Midbrain (tissue), 1 donor: Measurements from ENCODE around the gene UBR1.
"Not testable (repeated sequence)": the region's sequence is repeated elsewhere in the genome, so short reads cannot be mapped to it uniquely, and the experiment has no call there.

ENCODE experiments used
- DNase-seq: peaks from one replicate; lab custom pipeline; 2025; lab: John Stamatoyannopoulos, UW

Gene UBR1

DNA sequence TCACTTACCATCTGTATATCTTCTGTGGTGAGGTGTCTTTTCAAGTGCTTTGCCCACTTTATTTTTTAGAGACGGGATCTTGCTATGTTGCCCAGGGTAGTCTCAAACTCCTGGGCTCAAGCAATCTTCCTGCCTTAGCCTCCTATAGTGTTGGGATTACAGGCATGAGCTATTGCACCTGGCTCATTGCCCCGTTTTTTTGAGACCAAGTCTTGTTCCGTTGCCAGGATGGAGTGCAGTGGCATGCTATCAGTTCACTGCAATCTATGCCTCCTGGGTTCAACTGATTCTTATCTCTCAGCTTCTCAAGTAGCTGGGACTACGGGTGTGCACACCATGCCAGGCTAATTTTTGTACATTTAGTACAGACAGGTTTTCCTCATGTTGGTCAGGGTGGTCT is 132.7 kb downstream of the UBR1 start:
- no peak for DNase-seq

DNA sequence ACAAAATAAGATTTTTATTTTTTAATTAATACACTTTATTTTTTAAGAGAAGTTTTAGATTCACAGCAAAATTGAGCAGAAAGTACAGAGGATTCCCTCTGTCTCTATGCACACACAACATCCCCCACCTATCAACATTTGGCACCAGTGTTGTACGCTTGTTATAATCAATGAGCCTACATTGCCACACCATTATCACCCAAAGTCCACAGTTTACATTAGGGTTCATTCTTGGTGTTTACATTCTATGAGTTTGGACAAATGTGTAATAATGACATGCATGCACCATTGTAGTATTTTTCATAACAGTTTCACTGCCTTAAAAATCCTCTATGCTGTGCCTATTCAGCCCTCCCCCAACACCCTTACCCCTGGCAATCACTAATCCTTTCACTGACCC is 134.0 kb downstream of the UBR1 start:
- DNase-seq, result no peak

DNA sequence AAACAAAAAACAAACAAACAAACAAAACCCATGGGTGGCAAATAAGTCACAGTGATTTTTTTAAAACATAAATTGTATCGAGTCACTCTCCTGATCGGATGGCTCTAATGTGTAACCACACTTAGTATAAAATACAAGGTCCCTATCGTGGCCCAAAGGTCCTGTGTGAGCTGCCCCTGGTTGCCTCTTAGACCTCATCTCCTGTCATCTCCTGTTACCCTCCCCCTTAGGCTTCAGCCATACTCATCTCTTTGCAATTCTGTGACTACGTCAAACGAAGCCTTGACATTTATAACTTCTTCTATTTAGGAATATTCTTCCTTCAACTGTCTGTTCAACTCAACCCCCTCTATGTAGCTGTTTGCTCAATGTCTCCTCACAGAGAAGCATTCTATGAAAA is 141.4 kb downstream of the UBR1 start:
- DNase-seq, result no peak

DNA sequence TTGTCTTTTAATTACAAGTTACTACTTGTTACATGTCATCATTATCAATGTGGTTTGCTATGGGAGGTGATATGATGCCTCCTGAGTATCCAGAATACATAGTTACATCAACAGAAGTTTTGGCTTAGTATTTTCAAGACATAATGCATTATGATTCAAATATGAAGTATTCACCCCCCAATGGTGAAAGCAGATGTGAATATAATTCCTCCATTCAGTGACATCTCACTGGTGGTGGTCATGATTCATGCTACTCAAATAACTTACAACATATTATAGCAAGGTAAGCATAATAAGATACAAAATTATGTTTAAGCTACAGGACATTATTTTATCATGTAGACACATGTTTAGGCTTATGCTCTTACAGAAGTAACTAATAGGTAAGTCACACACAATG is 150.3 kb downstream of the UBR1 start:
- no peak for DNase-seq

DNA sequence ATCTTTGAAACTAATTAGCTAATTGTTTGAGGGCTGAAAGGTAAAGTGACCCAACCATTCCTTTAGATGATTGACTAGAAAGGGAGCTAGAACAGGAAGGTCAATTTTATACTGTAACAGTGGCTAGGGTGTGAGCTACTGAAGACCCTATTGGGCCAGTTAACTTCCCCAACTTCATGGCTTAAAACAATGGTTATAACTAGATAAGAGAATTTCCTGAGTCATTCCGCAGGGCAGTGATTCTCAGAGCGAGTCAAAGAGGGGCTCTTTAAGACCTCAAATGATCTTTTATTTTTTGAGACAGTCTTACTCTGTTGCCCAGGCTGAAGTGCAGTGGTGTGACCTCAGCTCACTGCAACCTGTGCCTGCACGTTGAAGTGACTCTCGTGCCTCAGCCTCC is 151.5 kb downstream of the UBR1 start:
- no peak for DNase-seq

DNA sequence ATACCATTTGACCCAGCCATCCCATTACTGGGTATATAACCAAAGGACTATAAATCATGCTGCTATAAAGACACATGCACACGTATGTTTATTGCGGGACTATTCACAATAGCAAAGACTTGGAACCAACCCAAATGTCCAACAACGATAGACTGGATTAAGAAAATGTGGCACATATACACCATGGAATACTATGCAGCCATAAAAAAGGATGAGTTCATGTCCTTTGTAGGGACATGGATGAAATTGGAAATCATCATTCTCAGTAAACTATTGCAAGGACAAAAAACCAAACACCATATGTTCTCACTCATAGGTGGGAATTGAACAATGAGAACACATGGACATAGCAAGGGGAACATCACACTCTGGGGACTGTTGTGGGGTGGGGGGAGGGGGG is 156.9 kb downstream of the UBR1 start:
- DNase-seq, result not testable (repeated sequence)

DNA sequence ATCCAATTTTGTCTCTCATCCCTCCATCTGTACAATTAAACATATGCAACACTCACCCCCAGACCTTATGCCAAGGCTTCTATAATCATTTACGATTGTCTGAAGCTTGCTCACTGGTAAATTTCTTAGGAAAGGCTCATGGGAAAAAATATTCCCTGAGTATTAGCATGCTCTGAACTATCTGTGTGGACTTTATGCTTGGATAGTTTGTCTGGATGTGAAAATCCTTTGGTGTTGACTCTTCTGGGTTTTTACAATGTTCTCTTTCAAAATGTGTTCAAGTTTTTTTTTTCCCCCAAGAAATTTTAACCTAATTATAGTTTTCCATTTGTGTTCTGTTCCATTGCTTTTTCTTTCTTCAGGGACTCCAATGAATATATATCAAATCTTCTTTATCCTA is 165.3 kb downstream of the UBR1 start:
- DNase-seq, result no peak

DNA sequence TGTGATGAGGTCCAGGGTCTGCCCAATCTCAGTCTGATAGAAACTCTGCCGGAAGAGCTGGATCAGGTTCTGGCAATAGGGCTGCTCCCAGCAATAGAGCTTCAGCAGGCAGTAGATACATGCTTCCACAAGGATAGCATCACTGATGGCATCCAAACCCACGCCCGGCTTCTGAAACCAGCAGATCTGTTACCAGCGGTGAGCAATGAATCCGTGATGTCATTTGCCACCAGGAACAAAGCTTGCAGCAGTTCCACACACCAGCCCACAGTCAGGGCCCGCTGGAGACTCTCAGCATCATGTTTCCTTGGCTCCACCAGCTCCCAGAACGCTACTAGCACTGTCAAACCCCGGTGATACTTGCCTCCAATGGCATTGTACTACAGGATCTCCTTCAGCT is 166.0 kb downstream of the UBR1 start:
- no peak for DNase-seq

DNA sequence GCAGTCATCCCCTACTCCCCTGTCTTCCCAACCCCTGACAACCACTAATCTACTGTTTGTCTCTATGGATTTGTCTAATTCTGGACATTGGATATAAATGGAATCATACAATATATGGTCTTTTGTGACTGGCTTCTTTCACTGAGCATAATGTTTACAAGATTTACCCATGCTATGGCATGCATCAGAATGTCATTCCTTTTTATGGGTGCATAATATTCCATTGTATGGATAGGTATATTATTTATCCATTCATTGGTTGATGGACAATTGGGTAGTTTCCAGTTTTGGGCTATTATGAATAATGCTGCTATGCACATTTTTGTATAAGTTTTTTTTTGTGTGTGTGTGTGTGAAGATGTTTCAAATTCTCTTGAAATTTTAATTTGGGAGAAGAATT is 168.7 kb downstream of the UBR1 start:
- DNase-seq, result no peak

DNA sequence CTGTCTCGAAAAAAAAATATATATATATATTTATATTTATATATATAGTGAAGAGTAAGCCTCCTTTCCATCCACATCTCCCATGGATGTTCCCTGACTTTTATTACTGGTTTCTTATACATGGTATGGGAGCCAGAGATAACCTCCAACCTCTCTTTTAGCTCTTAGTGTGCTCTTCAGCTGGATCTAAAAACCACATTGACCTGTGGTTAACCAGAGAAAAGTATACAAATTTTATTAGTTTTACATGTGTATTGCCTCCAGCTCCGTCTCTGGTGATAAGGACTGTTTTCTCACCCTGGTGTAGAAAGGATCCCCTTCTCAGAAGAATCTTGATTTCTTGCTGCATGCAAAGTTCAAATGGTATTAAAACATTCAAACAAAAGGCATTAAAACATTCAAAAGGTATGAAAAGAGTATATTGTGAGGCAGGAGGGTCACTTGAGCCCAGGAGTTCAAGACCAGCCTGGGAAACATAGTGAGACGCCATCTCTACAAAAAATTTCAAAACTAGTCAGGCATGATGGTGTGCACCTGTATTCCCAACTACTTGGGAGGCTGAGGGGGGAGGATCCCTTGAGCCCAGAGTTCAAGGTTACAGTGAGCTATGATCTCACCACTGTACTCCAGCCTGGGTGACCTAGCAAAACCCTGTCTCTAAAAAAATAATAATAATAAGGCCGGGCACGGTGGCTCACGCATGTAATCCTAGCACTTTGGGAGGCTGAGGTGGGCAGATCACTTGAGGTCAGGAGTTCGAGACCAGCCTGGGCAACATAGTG is 171.8 kb downstream of the UBR1 start:
- DNase-seq, result no peak

DNA sequence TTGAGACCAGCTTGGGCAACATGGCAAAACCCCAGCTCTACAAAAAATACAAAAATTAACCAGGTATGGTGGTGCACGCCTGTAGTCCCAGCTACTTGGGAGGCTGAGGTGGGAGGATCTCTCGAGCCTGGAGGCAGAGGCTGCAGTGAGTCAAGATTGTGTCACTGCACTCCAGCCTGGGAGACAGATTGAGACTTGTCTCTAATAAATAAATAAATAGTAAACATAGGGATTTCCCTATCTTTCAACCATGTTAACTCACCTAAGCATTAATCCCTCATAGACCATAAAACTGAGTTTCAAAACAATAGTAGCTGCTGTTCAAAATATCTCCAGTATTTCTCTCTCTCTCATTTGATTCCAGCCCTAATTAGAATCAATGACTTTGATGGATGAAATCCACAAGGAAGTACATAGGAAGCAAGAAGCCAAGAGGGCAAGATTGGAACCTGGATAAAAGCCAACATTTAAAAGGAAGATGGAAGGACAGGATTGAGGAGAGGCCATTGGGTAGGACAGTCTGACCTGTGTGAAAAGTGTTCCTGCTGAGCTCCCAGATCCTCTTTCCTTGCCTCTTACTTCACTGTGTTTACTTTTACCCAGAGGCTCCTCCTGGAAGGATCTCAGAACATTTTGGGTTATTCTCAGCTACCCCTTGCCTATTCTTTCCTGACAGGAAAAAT is 172.9 kb downstream of the UBR1 start:
- DNase-seq, result no peak

DNA sequence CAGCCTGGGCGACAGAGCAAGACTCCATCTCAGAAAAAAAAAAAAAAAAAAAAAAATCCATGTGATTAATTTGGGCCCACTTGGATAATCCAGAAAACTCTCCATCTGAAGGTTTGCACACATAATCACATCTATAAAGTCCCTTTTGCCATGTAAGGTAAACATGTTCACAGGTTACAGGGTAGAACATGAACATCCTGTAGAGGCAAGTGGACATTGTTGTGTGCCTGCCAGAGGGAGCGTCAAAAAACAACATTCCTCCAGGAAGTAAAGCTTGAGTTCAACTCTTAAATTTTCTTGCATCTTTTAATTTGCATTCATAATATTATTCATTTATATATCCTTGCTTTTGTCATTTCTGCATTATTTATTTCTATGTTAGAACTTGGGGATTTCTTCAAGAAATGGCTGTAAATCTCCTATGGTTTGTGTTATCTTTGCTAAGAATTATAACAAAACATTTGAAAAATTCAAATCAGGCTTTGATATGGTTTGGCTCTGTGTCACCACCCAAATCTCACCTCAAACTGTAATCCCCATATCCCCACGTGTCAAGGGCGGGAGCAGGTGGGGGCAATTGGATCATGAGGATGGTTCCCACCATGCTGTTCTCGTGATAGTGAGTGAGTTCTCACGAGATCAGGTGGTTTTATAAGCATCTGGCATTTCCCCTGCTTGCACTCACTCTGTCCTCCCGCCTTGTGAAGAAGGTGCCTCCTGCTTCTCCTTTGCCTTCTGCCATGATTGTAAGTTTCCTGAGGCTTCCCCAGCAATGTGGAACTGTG is 173.9 kb downstream of the UBR1 start:
- DNase-seq, result no peak

DNA sequence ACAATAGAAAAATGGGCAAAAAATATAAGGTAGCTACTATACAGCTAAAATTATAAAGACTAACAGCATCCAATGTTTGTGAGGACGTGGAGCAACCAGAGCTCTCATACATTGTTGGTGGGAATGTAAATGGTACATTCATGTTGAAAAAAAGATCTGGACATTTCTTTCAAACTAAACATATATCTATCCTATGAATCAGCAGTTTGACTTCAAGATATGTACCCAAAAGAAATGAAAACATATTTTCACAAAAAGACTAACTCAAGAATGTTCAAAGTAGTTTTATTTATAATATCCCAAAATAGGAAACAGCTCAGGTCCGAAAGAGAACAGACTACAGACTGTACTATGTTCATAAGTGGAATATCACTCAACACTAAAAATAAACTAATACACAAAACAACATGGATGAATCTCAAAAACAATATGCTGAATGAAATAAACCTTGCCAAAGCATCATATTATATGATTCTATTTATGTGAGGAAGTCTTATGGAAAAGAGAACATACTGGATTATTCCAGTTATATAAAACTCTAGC is 176.5 kb downstream of the UBR1 start:
- DNase-seq, result no peak

DNA sequence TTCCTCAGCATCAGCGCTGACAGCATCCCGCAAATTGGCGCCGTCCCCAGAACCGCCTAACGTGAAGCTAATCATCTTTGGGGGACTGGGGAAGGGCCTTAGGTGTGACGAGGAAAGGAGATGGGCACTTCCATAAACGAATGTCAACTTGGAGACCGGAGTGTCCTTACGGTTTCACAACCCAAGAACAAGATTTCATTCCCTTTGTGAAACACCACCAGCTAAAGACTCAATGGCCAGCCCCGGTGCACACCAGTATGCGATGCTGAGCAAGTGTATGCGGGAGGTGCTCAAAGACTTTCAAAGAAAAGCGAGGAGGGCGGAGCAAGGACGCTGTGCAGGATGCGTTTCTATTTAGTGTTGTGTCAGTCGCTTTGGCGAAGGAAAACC is 184.5 kb downstream of the UBR1 start:
- DNase-seq, result peak; percentile 54

DNA sequence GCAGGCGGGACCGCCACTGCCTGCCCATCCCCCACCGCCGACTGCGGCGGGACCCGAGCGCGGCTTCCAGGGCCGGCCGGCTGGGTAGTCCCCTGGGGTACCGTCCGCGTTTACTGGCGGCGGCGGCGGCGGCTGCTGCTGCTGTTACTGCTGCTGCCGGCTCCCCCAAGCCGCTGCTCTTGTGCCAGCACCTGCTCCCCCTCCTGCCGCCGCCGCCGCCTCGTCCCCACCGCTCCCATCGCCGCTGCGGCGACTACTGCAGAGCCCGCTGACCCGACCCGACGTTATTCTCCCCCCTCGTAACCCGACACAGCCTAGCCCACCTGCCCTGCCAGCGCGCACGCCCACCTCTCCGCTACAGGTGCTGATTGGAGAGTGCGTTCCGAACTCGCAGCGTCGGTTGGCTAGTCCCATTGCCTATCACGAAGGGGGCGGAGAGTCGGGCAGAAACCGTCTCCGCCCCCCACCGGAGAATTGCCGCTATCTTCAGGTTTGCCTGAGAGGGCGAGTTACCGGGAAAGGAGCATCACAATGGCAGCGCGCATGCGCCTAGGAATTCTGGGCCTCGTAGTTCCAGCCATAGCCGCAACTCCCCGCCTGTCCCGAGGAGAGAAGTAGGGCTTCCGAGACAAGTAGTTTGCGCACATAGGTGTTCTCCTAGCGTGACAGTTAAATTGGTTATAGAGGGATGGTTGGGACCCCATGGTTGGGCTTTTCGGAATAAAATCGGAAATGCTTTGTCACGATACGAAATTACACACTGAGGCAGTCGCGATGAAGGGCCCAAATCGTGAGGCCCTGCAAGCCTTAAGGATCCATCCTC is 185.1 kb downstream of the UBR1 start, which contains the start of gene TTBK2:
Gene TTBK2 (minus strand): TSS at position 260 of the 823 bp plus-strand sequence. CDS start 42,161 bp downstream, outside the sequence.
- DNase-seq, result peak; percentile 99

DNA sequence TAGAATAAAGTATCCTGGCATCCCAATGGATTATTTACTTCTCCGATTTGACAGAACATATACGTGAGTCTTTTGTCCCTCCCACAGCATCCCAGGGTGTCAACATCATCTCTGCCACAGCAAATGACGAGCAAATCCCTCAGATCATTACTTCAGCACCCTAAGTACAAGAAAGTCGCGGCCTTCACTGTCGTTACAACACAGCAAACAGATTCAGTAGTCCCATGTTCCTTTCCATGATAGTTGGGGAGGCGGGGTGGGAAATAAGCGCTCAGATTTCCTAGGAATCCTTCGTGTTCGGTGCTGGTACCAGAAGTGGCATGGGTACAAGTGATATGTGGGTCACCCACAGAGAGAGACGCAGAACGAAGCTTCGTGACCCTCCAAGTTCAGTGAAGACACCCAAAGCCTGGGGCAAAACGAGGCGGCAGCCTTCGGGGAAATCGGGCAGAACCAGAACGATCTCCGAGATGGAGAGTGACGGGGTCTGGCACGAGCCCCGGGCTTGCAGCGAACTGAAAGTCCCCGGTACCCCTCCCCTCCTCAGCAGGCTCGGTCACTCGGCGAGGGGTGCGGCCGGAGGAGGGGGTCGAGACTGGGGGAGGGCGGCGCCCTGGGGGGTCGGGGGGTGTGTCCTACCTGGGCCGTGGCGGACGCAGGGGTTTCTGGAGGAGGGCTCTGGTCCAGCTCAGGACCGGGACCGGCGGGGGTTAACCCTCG is 185.9 kb downstream of the UBR1 start:
- DNase-seq, result peak; percentile 62

DNA sequence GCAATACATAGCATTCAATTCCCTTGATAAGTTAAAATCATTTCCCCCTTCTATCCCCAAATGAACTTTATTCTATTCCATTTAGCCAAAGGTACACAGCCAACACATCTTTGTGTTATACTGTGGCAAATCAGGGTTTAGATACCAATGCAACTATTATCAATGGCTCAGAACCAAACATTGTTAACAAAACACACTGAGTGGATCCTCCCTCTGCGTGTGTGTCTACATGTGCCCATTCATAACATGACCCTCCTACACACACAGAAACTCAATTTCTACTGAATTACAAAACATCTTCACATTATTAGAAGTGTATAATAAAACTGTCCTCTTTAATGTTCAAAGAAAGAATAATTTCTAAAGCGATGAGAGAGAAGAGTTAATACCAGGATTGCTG is 186.5 kb downstream of the UBR1 start:
- DNase-seq, result no peak

DNA sequence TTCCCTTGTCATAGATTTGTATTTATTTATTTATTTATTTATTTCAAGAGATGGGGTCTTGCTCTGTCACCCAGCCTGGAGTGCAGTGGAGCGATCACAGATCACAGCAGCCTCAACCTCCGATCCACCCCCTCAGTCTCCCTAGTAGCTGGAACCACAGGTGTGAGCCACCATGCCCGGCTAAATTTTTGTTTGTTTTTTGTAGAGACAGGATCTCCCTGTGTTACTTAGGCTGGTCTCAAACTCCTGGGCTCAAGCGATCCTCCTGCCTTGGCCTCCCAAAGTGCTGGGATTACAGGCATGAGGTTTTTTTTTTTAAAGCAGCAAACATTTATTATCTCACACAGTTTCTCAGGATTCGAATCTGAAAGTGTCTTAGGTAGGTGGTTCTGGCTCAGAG is 187.8 kb downstream of the UBR1 start:
- no peak for DNase-seq

DNA sequence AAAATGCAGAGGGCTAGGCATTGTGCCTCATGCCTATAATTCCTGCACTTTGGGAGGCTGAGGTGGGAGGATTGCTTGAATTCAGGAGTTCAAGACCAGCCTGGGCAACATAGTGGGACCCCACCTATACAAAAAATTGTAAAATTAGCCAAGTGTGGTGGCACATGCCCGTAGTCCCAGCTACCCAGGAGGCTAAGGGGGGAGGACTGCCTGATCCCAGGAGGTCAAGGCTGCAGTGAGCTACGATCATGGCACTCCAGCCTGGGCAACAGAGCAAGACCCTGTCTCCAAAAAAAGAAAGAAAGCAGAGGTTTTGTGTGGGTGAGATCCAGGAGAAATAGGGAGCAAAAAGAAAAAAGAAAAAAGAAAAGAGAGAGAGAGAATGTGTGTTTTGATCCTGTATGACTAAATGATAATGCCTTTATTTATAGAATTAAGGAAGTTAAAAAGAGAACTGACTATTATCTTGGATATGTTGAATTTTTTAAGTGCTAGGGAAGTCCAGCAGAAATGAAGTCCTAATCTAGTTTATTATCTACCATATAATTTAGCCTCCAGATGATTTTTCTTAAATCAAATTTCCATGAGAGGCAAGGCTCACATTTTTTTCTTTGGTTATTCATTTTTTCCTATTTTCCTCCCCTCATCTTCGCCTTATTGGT is 190.1 kb downstream of the UBR1 start:
- no peak for DNase-seq

DNA sequence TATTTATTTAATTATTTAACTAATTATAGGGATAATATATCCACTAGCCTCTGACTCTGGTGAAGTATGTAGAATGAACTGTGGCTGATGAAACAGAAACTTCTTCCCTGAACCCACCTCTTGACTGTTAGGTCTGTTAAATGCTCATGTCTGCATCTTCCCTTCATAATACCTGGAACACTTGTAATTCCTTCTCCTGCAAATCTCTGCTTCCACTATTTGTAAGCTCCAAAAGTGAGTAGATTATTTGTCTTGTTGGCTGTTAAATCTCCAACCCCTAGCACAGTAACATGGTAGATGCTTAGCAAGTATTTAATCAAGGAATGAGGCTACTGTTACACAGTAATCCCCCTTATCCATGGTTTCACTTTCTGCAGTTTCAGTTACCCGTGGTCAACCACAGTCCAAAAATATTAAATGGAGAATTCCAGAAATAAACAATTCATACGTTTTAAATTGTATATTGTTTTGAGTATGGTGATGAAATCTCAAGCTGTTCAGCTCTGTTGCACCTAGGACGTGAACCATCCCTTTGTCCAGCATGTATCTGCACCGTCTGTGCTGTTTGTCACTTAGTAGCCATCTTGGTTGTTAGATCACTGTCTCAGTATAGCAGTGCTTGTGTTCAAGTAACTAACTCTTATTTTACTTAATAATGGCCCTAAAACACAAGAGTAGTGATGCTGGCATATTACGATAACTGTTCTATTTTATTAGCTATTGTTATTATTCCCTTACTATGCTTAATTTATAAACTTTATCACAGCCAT is 190.9 kb downstream of the UBR1 start:
- peak; percentile 13 for DNase-seq
